ENCODE results near the gene SRPK1.
"Not testable (repeated sequence)": the region's sequence is repeated elsewhere in the genome, so short reads cannot be mapped to it uniquely, and the experiment has no call there.

The SRPK1 gene

DNA sequence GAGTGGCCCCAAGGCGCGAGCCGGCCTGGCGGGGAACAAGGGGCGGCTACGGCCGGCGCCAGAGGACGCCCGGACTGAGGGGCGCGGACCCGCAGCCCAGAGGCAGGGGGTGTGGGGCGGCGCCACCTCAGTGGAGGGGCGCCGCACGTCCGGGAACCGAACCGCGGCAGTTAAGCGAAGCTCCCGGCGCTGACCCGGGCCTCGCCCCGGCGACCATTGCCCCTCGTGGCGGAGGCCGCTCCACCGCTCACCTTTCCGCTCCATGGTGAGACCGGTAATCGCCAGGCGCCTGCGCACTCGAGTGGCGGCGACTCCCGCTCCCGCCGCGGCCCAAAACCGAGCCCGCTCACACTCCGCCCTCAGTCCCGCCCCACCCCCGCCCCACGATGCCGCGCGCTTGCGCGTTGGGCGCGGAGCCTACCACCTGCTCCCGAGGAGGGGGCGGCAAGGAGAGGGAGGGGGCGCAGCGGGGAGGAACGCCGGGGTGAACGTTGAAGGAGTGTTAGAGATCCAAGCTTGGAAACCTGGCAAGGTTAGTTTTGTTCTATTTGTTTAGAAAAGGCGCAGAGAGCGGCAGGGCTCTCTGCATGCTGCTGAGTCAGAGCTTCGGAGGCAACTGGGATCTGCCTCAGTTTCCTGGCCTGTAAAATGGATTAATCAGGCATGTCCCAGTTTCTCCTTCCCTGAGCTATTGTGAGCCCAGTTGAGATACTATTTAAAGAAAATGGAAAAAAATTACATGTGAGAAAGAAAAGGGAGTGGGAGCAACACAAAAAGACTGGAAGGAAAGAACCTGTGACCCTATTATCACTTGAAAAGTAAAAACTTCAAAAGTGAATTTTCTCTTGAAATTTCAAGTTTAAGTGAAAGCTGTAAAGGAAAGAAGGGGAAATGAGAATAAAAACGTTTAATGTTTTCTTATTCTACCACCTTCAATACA is at the start of gene SRPK1:
Gene SRPK1 (minus strand): TSS at position 306 of the 940 bp plus-strand sequence. CDS start 42 bp downstream, at position 264.
- peak; percentile 79 for DNase-seq (ENCODE audit: low read depth)

GRCh38 chr6:35970181-35970580 is 49.3 kb upstream of the SRPK1 start:
- no peak for DNase-seq (ENCODE audit: low read depth)

GRCh38 chr6:35969646-35970045 is 48.7 kb upstream of the SRPK1 start:
- no peak for DNase-seq (ENCODE audit: low read depth)

- no peak for DNase-seq (ENCODE audit: low read depth)
Observed at GRCh38 chr6:35968821-35969220, 47.9 kb upstream of the SRPK1 start.

DNA sequence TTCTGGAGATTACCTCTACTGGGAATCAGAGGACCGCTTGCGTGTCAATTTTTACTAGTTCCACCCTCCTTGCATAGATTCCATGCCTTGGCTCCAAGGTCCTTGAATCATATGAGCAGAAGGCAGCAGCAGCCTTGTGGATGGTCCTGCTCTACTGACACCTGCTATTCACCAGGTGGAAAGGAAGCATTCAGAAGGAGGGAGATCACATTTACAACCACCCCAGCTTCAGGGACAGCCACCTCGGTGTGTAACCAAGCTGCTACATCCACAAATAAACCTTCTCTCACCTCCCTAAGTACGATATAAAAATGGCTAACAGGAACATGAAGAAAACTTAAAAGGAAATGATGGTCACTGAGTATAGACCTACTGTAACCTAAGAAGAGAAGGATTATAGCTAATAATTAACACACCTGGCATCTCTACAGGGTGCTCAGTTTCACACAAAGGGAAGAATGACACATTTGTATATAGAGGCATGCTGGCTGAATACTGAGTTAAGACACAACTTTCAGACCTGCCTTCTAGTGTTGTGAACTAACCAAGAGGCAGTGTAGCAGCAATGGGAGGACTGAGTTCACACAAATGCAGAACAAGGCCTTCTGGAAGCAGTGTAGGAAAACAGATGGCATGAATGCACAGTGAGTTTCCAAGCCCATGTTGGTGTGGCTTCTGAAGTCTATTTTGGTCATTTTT is 46.3 kb upstream of the SRPK1 start:
- no peak for DNase-seq (ENCODE audit: low read depth)

DNA sequence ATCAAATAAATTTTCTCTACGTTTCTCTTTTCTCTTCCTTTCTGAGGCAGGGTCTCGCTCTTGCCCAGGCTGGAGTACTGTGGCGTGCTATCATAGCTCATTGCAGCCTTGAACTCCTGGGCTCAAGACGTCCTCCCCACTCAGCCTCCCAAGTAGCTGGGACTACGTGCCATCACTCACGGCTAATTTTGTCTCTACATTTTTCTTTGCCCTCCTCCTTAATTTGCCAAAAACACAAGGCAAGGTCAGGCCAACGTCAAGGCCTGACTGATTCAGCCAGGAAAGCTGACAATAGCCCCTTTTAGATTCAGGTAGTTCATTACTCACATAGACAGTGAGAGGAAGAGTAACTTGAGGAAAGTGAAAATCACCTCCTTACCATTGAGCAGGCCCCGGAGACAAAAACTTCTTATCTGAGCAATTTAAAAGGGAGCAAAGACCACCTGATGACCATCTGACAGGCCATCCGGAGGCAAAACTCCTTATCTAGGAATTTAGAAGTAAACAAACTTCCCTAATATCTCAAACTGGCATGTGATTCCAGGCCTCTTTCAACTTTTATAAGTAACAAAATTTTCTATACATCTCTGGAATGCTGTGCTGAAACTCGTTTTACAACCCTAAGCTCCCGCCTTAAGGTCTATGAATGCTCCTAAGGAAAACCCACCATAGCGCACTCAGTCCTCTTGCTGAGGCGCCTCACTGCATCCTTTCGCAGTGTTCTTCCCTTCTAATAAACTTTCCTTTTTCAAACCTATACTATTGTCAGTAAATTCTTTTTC is 42.1 kb upstream of the SRPK1 start:
- DNase-seq (ENCODE audit: low read depth) = no peak

DNA sequence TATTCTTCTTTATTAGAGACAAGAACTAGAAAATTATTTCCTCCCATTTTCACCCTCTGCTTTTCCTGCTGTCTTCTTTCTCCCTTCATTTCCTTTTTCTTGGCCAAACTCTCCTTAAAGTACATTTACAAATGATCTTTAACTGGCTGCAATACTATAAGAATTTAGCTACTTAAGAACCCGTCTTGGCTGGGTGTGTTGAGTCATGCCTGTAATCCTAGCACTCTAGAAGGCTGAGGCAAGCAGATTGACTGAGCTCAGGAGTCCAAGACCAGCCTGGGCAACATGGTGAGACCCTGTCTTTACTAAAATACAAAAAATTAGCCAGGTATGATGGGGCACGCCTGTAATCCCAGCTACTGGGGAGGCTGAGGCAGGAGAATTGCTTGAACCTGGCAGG is 39.3 kb upstream of the SRPK1 start:
- DNase-seq (ENCODE audit: low read depth) = no peak

GRCh38 chr6:35955970-35956369 is 35.1 kb upstream of the SRPK1 start:
- no peak for DNase-seq (ENCODE audit: low read depth)

DNA sequence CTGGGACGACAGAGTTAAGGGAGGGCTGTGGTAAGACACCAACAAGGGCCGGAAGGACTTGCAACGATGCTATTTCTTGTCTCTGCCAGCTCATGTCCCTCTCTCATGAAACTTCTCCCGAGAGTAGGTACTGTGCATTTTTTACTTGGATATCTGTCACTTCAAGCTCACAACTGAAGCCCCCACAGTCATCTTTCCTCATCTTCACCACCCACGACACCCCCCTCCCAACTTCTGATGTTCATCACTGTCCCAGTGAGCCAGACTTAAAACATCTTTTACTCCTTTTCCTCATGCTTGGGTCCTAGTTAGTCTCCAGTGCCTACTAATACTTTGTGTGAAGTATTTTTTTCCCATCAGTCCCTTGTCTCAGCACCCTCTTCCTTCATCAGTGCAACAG is 34.6 kb upstream of the SRPK1 start:
- DNase-seq (ENCODE audit: low read depth) = no peak

- DNase-seq (ENCODE audit: low read depth) = no peak
Observed at GRCh38 chr6:35955071-35955470, 34.2 kb upstream of the SRPK1 start.

DNA sequence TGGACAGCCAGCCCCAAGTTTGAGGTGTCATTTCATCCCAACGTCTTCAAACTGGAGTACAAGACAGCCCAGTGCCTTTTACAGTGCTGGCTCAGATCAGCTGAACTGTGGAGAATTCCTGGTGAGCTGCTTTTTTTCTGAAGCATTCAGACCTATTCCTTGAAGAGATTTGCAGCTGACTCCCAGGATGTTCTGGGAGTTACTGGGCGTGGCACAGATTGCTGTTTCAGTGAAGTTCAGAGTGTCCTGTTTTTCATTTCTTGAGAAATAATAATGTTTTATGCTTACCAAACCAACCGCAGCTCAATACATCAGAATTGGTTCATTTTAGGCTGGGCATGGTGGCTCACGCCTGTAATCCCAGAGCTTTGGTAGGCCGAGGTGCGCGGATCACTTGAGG is 33.4 kb upstream of the SRPK1 start:
- no peak for DNase-seq (ENCODE audit: low read depth)

GRCh38 chr6:35948725-35949124 is 27.8 kb upstream of the SRPK1 start:
- DNase-seq (ENCODE audit: low read depth) = no peak

- no peak for DNase-seq (ENCODE audit: low read depth)
Observed at GRCh38 chr6:35945650-35946025, 24.7 kb upstream of the SRPK1 start.

GRCh38 chr6:35943390-35943789 is 22.5 kb upstream of the SRPK1 start:
- no peak for DNase-seq (ENCODE audit: low read depth)

DNA sequence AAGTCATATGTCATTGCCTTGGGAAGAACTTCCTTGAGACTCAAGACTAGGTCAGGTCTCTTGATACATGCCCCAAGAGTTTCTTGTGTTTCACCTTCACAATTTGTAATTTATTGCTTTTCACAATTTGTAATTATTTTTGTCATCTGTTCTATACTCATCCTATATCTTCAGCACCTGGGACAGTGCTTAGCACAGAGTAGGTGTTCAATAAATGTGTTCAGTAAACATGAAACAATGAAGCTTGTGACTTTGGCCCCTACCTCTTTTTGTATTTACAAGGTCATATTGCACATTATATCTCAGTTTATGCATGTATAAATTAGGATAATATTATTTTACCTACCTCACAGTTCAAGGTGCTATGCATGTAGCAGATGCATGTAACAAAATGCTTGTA is 21.5 kb upstream of the SRPK1 start:
- DNase-seq (ENCODE audit: low read depth) = no peak

GRCh38 chr6:35941170-35941569 is 20.3 kb upstream of the SRPK1 start:
- not testable (repeated sequence) for DNase-seq (ENCODE audit: low read depth)

GRCh38 chr6:35940014-35940413 is 19.1 kb upstream of the SRPK1 start:
- not testable (repeated sequence) for DNase-seq (ENCODE audit: low read depth)

DNA sequence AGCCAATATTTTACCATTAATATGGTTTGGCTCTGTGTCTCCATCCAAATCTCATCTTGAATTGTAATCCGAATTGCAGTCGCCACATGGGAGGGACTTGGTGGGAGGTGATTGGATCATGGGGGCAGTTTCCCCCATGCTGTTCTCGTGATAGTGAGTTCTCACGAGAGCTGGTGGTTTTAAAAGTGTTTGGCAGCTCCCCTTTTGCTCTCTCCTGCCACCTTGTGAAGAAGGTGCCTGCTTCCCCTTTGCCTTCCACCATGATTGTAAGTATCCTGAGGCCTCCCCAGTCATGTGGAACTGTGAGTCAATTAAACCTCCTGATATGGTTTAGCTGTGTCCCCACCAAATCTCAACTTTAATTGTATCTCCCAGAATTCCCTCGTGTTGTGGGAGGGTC is 18.4 kb upstream of the SRPK1 start:
- not testable (repeated sequence) for DNase-seq (ENCODE audit: low read depth)

DNA sequence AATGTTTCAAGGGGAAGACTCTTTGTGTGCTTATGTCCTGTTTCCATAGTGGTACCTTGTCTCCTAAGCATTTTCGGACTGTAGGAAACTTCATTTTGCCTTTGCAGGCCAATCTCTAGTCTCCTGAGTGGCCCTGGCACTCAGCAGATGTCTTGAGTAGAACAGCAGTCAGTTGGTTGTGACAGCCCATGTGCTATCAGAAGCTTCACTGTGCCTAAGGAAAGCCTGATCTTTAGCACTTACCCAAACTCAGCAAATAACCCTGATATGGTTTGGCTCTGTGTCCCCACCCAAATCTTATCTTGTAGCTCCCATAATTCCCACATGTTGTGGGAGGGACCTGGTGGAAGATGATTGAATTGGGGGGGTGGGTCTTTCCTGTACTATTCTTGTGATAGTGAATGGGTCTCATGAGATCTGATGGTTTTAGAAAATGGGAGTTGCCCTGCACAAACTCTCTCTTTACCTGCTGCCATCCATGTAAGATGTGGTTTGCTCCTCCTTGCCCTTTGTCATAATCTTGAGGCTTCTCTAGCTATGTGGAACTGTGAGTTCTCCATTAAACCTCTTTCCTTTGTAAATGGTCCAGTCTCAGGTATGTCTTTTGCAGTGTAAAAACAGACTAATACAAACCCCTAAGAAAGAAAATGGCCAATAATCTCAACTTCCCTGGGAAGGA is 15.9 kb upstream of the SRPK1 start:
- no peak for DNase-seq (ENCODE audit: low read depth)

GRCh38 chr6:35935469-35935868 is 14.6 kb upstream of the SRPK1 start:
- DNase-seq (ENCODE audit: low read depth) = no peak

DNA sequence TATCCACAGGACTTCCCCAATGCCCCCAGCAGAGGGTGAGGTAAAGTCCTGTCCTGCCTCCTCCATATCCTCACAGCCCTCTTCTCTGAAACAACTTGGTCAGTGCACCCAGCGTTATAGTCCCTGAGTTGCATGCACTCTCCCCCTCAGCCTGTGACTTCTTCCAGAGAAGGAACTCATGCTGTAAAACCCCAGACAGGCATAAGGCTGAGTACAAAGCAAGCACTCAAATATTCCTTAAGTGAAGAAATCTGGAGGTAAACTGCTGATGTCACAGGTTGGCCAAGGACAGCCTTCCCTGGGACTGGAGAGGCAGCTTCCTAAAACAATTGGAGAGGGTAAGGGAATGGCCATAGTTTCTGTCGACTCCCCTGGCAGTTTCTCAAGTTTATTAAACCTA is 12.9 kb upstream of the SRPK1 start:
- DNase-seq (ENCODE audit: low read depth) = no peak

GRCh38 chr6:35931873-35932272 is 11.0 kb upstream of the SRPK1 start:
- DNase-seq (ENCODE audit: low read depth) = not testable (repeated sequence)
